Upper lobe of right lung (tissue), 1 donor: ENCODE data around the gene ORMDL3. TPM values are rescaled to one million over a fixed set of nuclear protein-coding genes. Genes with fewer than 3 reads are reported as not detected.

ENCODE experiments used
- ATAC-seq: fragments of 200-7000 bp; cut with Tn5 transposase; one replicate; pipeline ENCODE4 v1.9.1; 2020; ENCODE audit warnings: mild to moderate bottlenecking, moderate library complexity
- DNase-seq: peaks from one replicate; pipeline ENCODE4 v3.0.0-alpha.2; 2020
- H3K27ac ChIP-seq: fragments of 200-600 bp; one replicate; pipeline ENCODE4 v1.8.0; 2022
- H3K27me3 ChIP-seq: fragments of 200-600 bp; one replicate; pipeline ENCODE4 v1.8.0; 2022; ENCODE audit warnings: mild to moderate bottlenecking
- H3K36me3 ChIP-seq: fragments of 200-600 bp; one replicate; pipeline ENCODE4 v1.8.0; 2022
- H3K4me1 ChIP-seq: fragments of 200-600 bp; one replicate; pipeline ENCODE4 v1.8.0; 2022
- H3K4me3 ChIP-seq: fragments of 200-600 bp; one replicate; pipeline ENCODE4 v1.8.0; 2022; ENCODE audit warnings: mild to moderate bottlenecking
- H3K9me3 ChIP-seq: fragments of 200-600 bp; one replicate; pipeline ENCODE4 v1.8.0; 2022
- CTCF ChIP-seq: fragments of 200-600 bp; IDR thresholded peaks from one replicate; pipeline ENCODE4 v1.8.0; 2022; ENCODE audit warnings: antibody characterized with exemption
- intact Hi-C: fragments of 100-400 bp; cut with DNase I; formaldehyde crosslinking; loops from one replicate; pipeline ENCODE4 v1.11.0; 2022
- total RNA-seq: library from RNA; stranded (reverse); fragmentation: NEBNext Ultra II Directional; extraction: Animal tissue kit (Norgen Biotek cat#: 25700); gene quantifications from one replicate; pipeline ENCODE4 v1.2.1, GENCODE V29; 2021
- donor health status: DM: no; HTN: yes; CAD: no; lungs with severe emphysema.

The ORMDL3 gene
- total RNA-seq, 1 donor from 2014 or later, result 70.3 TPM

GRCh38 chr17:39939106-39939505 lies 11.7 kb upstream of the ORMDL3 start:
- Histone ChIP-seq H3K4me3 (no peak overlapping the region), H3K27ac (no peak overlapping the region), H3K27me3 (no peaks in the 10 kb centered on the region), H3K9me3 (no peaks in the 10 kb centered on the region), H3K4me1 (no peaks in the 10 kb centered on the region), H3K36me3 (no peaks in the 10 kb centered on the region)
- no peak for DNase-seq
- TF ChIP-seq CTCF, result no peak
- ATAC-seq, result no peak
- intact Hi-C loops, result no loop called here

GRCh38 chr17:39938140-39938869 lies 10.9 kb upstream of the ORMDL3 start:
- no peak for DNase-seq
- intact Hi-C loops, result no loop called here
- no peaks in the 10 kb centered on the region for H3K36me3 ChIP-seq
- no peak overlapping the region for H3K4me3 ChIP-seq
- no peaks in the 10 kb centered on the region for H3K27me3 ChIP-seq
- TF ChIP-seq CTCF, result no peak
- ATAC-seq, result no peak
- no peaks in the 10 kb centered on the region for H3K9me3 ChIP-seq
- no peak overlapping the region for H3K27ac ChIP-seq
- no peaks in the 10 kb centered on the region for H3K4me1 ChIP-seq

GRCh38 chr17:39937447-39937846 lies 10.0 kb upstream of the ORMDL3 start:
- Histone ChIP-seq H3K9me3 (no peaks in the 10 kb centered on the region), H3K4me3 (no peak overlapping the region), H3K27ac (no peak overlapping the region), H3K4me1 (no peaks in the 10 kb centered on the region), H3K36me3 (no peaks in the 10 kb centered on the region), H3K27me3 (no peaks in the 10 kb centered on the region)
- ATAC-seq, result no peak
- intact Hi-C loops, result no loop called here
- TF ChIP-seq CTCF, result no peak
- DNase-seq, result no peak

GRCh38 chr17:39935909-39936308 lies 8.5 kb upstream of the ORMDL3 start:
- H3K9me3 ChIP-seq, result no peaks in the 10 kb centered on the region
- ATAC-seq, result no peak
- no peak for DNase-seq
- no peaks in the 10 kb centered on the region for H3K27me3 ChIP-seq
- intact Hi-C loops, result no loop called here
- no peaks in the 10 kb centered on the region for H3K36me3 ChIP-seq
- H3K27ac ChIP-seq, result no peak overlapping the region
- no peaks in the 10 kb centered on the region for H3K4me1 ChIP-seq
- H3K4me3 ChIP-seq, result no peak overlapping the region
- no peak for TF ChIP-seq CTCF

- H3K27ac ChIP-seq, result no peak overlapping the region
- H3K9me3 ChIP-seq, result no peaks in the 10 kb centered on the region
- peaks cover 6% of the 10 kb centered on the region for H3K4me1 ChIP-seq
- intact Hi-C loops, result no loop called here
- H3K36me3 ChIP-seq, result no peaks in the 10 kb centered on the region
- H3K27me3 ChIP-seq, result no peaks in the 10 kb centered on the region
- H3K4me3 ChIP-seq, result no peak overlapping the region
- DNase-seq, result no peak
- no peak for TF ChIP-seq CTCF
- no peak for ATAC-seq
Observed at GRCh38 chr17:39934324-39934723, 6.9 kb upstream of the ORMDL3 start.

GRCh38 chr17:39933912-39934311 lies 6.5 kb upstream of the ORMDL3 start:
- no peak for ATAC-seq
- intact Hi-C loops, result no loop called here
- no peak for DNase-seq
- H3K27me3 ChIP-seq, result no peaks in the 10 kb centered on the region
- no peak for TF ChIP-seq CTCF
- no peaks in the 10 kb centered on the region for H3K36me3 ChIP-seq
- no peaks in the 10 kb centered on the region for H3K9me3 ChIP-seq
- no peak overlapping the region for H3K4me3 ChIP-seq
- H3K4me1 ChIP-seq, result peaks cover 11% of the 10 kb centered on the region
- no peak overlapping the region for H3K27ac ChIP-seq
